ENCODE data around the gene ARHGAP6. TPM values are rescaled to one million over a fixed set of nuclear protein-coding genes. Genes with fewer than 3 reads are reported as not detected.

ARHGAP6 gene
- total and polyA plus RNA-seq, 2 experiments from 2014 or later, result 0.26 to 0.59 TPM

- TF ChIP-seq REST (IDR thresholded peaks at IDR 0.05; ENCODE audit: unreplicated experiment) (no peak), POLR2AphosphoS5 (IDR thresholded peaks at IDR 0.05; ENCODE audit: low read depth) (no peak), STAT1 (IDR thresholded peaks at IDR 0.05; ENCODE audit: unreplicated experiment) (no peak), EZH2phosphoT487 (IDR thresholded peaks at IDR 0.05; ENCODE audit: unreplicated experiment) (no peak)
These were observed 393.4 kb downstream of the ARHGAP6 start (continued) for GRCh38 chrX:11272290-11272689.

DNA sequence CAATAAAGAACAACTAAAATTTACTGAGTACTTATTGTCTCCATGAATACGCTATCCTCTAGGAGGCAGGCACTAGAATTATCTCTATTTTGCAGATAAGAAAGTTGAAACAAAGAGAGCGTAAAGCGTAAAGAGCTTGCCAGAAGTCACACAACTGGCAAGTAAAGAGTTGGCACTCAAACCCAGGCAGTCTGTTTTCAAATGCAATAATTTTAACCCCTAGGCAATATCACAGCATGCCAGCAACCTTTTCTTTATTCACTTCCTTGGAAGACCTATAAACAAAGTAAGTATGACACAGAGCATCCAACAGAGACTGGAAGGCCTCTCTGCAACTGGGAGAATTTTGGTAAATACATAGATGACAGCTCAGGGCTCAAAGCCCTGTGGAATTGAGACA is 395.7 kb downstream of the ARHGAP6 start:
- DNase-seq (ENCODE audit: low spot score) (no peak), ATAC-seq (no peak)
- H3K27ac ChIP-seq (ENCODE audit: low read depth), result no peak overlapping the region
- H3K9me2 ChIP-seq (ENCODE audit: insufficient read depth), result no peaks in the 10 kb centered on the region
- H3K36me3 ChIP-seq (ENCODE audit: insufficient read depth), result no peaks in the 10 kb centered on the region
- H3K4me3 ChIP-seq, result no peak overlapping the region
- no peak overlapping the region for H2AFZ ChIP-seq
- H3K9me3 Mint-ChIP-seq, result no peaks in the 10 kb centered on the region; the same call in 2 of the 3 replicates
- H4K20me1 ChIP-seq (replicated peaks; ENCODE audit: insufficient read depth), result no peaks in the 10 kb centered on the region
- H3K4me1 ChIP-seq (ENCODE audit: insufficient read depth), result no peaks in the 10 kb centered on the region
- no peak overlapping the region for H3K4me2 ChIP-seq
- H3K4me3 Mint-ChIP-seq, result no peak overlapping the region
- no peak overlapping the region for H3K27ac Mint-ChIP-seq
- H3K4me1 Mint-ChIP-seq, result peaks cover 8% of the 10 kb centered on the region; the same call in 2 of the 3 replicates
- TF ChIP-seq JUNB (IDR thresholded peaks at IDR 0.05; ENCODE audit: unreplicated experiment) (no peak), POLR2AphosphoS5 (IDR thresholded peaks at IDR 0.05; ENCODE audit: low read depth) (no peak), EZH2phosphoT487 (IDR thresholded peaks at IDR 0.05; ENCODE audit: unreplicated experiment) (no peak)
- H3K27me3 Mint-ChIP-seq (ENCODE audit: insufficient read depth, low read depth, poor library complexity), result peaks cover 3% of the 10 kb centered on the region
- no peaks in the 10 kb centered on the region for H3K79me2 ChIP-seq (replicated peaks; ENCODE audit: insufficient read depth)
- H3K27me3 ChIP-seq (ENCODE audit: insufficient read depth), result no peaks in the 10 kb centered on the region
- no peaks in the 10 kb centered on the region for H3K36me3 Mint-ChIP-seq (ENCODE audit: low read depth)
- no peaks in the 10 kb centered on the region for H3F3A ChIP-seq (replicated peaks; ENCODE audit: low read depth)

DNA sequence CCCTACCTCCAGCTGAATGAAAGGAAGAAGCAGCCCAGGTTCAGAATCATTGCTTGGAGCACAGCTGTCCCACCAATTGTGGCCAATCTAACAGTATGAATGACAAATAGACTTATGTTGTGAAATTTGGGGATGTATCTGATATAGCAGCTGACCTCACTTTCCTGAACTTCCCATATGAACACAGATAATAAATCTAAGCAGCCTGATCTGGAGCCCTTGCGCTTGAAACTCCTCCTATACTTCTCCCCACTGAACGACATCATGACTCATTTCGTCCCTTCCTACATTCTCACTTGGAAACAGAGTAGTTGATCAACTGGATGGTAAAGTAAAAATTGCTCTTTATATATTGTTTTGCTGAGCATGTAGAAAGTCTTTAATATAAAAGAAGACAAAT is 396.7 kb downstream of the ARHGAP6 start:
- Histone ChIP-seq H3K79me2 (replicated peaks; ENCODE audit: insufficient read depth) (no peaks in the 10 kb centered on the region), H2AFZ (no peak overlapping the region), H3K27ac (ENCODE audit: low read depth) (no peak overlapping the region), H3K4me1 (ENCODE audit: insufficient read depth) (no peaks in the 10 kb centered on the region), H4K20me1 (replicated peaks; ENCODE audit: insufficient read depth) (no peaks in the 10 kb centered on the region), H3F3A (replicated peaks; ENCODE audit: low read depth) (no peaks in the 10 kb centered on the region), H3K4me2 (no peak overlapping the region), H3K27me3 (ENCODE audit: insufficient read depth) (no peaks in the 10 kb centered on the region), H3K36me3 (ENCODE audit: insufficient read depth) (no peaks in the 10 kb centered on the region), H3K4me3 (no peak overlapping the region), H3K9me2 (ENCODE audit: insufficient read depth) (no peaks in the 10 kb centered on the region)
- peaks cover 8% of the 10 kb centered on the region; the same call in 2 of the 3 replicates for H3K4me1 Mint-ChIP-seq
- DNase-seq (ENCODE audit: low spot score), result no peak
- no peak overlapping the region for H3K4me3 Mint-ChIP-seq
- no peak overlapping the region for H3K27ac Mint-ChIP-seq
- no peak for ATAC-seq
- no peaks in the 10 kb centered on the region for H3K36me3 Mint-ChIP-seq (ENCODE audit: low read depth)
- peaks cover 3% of the 10 kb centered on the region for H3K27me3 Mint-ChIP-seq (ENCODE audit: insufficient read depth, low read depth, poor library complexity)
- no peaks in the 10 kb centered on the region; the same call in 2 of the 3 replicates for H3K9me3 Mint-ChIP-seq
- no peak for TF ChIP-seq ZNF331 (CRISPR knock-in tag; IDR thresholded peaks at IDR 0.05; ENCODE audit: low read depth)
- no peak for TF ChIP-seq EZH2phosphoT487 (IDR thresholded peaks at IDR 0.05; ENCODE audit: unreplicated experiment)
- TF ChIP-seq CREB1 (CRISPR knock-in tag; IDR thresholded peaks at IDR 0.05; ENCODE audit: low read depth), result no peak
- TF ChIP-seq ZNF114 (CRISPR knock-in tag; IDR thresholded peaks at IDR 0.05), result no peak
- TF ChIP-seq NANOG (IDR thresholded peaks at IDR 0.05; ENCODE audit: borderline replicate concordance), result no peak
- TF ChIP-seq JUNB (IDR thresholded peaks at IDR 0.05; ENCODE audit: unreplicated experiment), result no peak
- TF ChIP-seq, protein P1, sequence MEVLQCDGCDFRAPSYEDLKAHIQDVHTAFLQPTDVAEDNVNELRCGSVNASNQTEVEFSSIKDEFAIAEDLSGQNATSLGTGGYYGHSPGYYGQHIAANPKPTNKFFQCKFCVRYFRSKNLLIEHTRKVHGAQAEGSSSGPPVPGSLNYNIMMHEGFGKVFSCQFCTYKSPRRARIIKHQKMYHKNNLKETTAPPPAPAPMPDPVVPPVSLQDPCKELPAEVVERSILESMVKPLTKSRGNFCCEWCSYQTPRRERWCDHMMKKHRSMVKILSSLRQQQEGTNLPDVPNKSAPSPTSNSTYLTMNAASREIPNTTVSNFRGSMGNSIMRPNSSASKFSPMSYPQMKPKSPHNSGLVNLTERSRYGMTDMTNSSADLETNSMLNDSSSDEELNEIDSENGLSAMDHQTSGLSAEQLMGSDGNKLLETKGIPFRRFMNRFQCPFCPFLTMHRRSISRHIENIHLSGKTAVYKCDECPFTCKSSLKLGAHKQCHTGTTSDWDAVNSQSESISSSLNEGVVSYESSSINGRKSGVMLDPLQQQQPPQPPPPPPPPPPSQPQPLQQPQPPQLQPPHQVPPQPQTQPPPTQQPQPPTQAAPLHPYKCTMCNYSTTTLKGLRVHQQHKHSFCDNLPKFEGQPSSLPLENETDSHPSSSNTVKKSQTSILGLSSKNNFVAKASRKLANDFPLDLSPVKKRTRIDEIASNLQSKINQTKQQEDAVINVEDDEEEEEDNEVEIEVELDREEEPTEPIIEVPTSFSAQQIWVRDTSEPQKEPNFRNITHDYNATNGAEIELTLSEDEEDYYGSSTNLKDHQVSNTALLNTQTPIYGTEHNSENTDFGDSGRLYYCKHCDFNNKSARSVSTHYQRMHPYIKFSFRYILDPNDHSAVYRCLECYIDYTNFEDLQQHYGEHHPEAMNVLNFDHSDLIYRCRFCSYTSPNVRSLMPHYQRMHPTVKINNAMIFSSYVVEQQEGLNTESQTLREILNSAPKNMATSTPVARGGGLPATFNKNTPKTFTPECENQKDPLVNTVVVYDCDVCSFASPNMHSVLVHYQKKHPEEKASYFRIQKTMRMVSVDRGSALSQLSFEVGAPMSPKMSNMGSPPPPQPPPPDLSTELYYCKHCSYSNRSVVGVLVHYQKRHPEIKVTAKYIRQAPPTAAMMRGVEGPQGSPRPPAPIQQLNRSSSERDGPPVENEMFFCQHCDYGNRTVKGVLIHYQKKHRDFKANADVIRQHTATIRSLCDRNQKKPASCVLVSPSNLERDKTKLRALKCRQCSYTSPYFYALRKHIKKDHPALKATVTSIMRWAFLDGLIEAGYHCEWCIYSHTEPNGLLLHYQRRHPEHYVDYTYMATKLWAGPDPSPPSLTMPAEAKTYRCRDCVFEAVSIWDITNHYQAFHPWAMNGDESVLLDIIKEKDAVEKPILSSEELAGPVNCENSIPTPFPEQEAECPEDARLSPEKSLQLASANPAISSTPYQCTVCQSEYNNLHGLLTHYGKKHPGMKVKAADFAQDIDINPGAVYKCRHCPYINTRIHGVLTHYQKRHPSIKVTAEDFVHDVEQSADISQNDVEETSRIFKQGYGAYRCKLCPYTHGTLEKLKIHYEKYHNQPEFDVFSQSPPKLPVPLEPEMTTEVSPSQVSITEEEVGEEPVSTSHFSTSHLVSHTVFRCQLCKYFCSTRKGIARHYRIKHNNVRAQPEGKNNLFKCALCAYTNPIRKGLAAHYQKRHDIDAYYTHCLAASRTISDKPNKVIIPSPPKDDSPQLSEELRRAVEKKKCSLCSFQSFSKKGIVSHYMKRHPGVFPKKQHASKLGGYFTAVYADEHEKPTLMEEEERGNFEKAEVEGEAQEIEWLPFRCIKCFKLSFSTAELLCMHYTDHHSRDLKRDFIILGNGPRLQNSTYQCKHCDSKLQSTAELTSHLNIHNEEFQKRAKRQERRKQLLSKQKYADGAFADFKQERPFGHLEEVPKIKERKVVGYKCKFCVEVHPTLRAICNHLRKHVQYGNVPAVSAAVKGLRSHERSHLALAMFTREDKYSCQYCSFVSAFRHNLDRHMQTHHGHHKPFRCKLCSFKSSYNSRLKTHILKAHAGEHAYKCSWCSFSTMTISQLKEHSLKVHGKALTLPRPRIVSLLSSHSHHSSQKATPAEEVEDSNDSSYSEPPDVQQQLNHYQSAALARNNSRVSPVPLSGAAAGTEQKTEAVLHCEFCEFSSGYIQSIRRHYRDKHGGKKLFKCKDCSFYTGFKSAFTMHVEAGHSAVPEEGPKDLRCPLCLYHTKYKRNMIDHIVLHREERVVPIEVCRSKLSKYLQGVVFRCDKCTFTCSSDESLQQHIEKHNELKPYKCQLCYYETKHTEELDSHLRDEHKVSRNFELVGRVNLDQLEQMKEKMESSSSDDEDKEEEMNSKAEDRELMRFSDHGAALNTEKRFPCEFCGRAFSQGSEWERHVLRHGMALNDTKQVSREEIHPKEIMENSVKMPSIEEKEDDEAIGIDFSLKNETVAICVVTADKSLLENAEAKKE (CRISPR knock-in tag; IDR thresholded peaks at IDR 0.05), result no peak
- no peak for TF ChIP-seq EZH2 (IDR thresholded peaks at IDR 0.05; ENCODE audit: low read depth, unreplicated experiment)
